Measurements from ENCODE around the gene PLCB1.

GRCh38 chr20:8656335-8656734 lies 524.3 kb downstream of the PLCB1 start:
- TF ChIP-seq, protein P1, sequence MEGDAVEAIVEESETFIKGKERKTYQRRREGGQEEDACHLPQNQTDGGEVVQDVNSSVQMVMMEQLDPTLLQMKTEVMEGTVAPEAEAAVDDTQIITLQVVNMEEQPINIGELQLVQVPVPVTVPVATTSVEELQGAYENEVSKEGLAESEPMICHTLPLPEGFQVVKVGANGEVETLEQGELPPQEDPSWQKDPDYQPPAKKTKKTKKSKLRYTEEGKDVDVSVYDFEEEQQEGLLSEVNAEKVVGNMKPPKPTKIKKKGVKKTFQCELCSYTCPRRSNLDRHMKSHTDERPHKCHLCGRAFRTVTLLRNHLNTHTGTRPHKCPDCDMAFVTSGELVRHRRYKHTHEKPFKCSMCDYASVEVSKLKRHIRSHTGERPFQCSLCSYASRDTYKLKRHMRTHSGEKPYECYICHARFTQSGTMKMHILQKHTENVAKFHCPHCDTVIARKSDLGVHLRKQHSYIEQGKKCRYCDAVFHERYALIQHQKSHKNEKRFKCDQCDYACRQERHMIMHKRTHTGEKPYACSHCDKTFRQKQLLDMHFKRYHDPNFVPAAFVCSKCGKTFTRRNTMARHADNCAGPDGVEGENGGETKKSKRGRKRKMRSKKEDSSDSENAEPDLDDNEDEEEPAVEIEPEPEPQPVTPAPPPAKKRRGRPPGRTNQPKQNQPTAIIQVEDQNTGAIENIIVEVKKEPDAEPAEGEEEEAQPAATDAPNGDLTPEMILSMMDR (conservative IDR thresholded peaks at IDR 0.05 in 1 of 2, IDR thresholded peaks at IDR 0.05 in 1 of 2; ENCODE audit: low read depth in 1 of 2, low read length in 2 of 2): no peak
- no peak for TF ChIP-seq EZH2 (IDR thresholded peaks at IDR 0.05; ENCODE audit: low read length, missing control alignments)
